GM18526 (cell line): ENCODE measurements around the gene LGR6.

ENCODE experiments used
- POLR2A ChIP-seq: IDR thresholded peaks from 3 replicates; pipeline ENCODE4 v1.6.1; 2011; ENCODE audit not compliant: insufficient read length; ENCODE audit errors: extremely low read depth

Gene LGR6

GRCh38 chr1:202217951-202218350, 24.4 kb downstream of the LGR6 start:
- no peak for TF ChIP-seq POLR2A

GRCh38 chr1:202220733-202221132, 27.1 kb downstream of the LGR6 start:
- no peak for TF ChIP-seq POLR2A

GRCh38 chr1:202221911-202222909, 28.6 kb downstream of the LGR6 start:
- no peak for TF ChIP-seq POLR2A

GRCh38 chr1:202223121-202223860, 29.7 kb downstream of the LGR6 start:
- no peak for TF ChIP-seq POLR2A

GRCh38 chr1:202224453-202224852, 30.9 kb downstream of the LGR6 start:
- no peak for TF ChIP-seq POLR2A

GRCh38 chr1:202225131-202225530, 31.5 kb downstream of the LGR6 start:
- TF ChIP-seq POLR2A = no peak

- TF ChIP-seq POLR2A = no peak
Observed at GRCh38 chr1:202227053-202227672, 33.6 kb downstream of the LGR6 start.

GRCh38 chr1:202227997-202228401, 34.4 kb downstream of the LGR6 start:
- TF ChIP-seq POLR2A = no peak

GRCh38 chr1:202228484-202229122, 35.0 kb downstream of the LGR6 start:
- TF ChIP-seq POLR2A = no peak

GRCh38 chr1:202229376-202229775, 35.8 kb downstream of the LGR6 start:
- no peak for TF ChIP-seq POLR2A

- no peak for TF ChIP-seq POLR2A
Observed at GRCh38 chr1:202230061-202230938, 36.7 kb downstream of the LGR6 start.

- no peak for TF ChIP-seq POLR2A
Observed at GRCh38 chr1:202230939-202231645, 37.5 kb downstream of the LGR6 start.

- TF ChIP-seq POLR2A = no peak
Observed at GRCh38 chr1:202233171-202233570, 39.6 kb downstream of the LGR6 start.

- TF ChIP-seq POLR2A = no peak
Observed at GRCh38 chr1:202233804-202234203, 40.2 kb downstream of the LGR6 start.
